Omental fat pad (tissue), 4 donors: Measurements from ENCODE around the gene SFTPD. TPM values are rescaled to one million over a fixed set of nuclear protein-coding genes. Genes with fewer than 3 reads are reported as not detected.

Experiments used
- ATAC-seq: fragments of 150-250 bp; one replicate; pipeline ENCODE4 v1.9.1; 2016; ENCODE audit warnings: mild to moderate bottlenecking, moderate library complexity; ENCODE audit not compliant: low FRiP score
- DNase-seq: peaks from one replicate; pipeline ENCODE4 v3.0.0-alpha.2; 2019; ENCODE audit warnings: low spot score
- CTCF ChIP-seq, 3 donors: fragments of 450-650 bp; IDR thresholded peaks; one replicate each; pipeline ENCODE4 v1.5.1; 2016 to 2017; ENCODE audit warnings: antibody characterized with exemption in 3 of 3, mild to moderate bottlenecking in 3 of 3, moderate library complexity in 2 of 3
- total RNA-seq, 4 donors: library from RNA; depleted of rRNA; stranded (reverse); fragments of >200 nt; gene quantifications; one replicate each; pipeline ENCODE4 v1.1.0, GENCODE V29; 2016

SFTPD gene
- total RNA-seq, 4 donors from 2014 or later: 0.65 to 0.96 TPM; not detected in 2

DNA sequence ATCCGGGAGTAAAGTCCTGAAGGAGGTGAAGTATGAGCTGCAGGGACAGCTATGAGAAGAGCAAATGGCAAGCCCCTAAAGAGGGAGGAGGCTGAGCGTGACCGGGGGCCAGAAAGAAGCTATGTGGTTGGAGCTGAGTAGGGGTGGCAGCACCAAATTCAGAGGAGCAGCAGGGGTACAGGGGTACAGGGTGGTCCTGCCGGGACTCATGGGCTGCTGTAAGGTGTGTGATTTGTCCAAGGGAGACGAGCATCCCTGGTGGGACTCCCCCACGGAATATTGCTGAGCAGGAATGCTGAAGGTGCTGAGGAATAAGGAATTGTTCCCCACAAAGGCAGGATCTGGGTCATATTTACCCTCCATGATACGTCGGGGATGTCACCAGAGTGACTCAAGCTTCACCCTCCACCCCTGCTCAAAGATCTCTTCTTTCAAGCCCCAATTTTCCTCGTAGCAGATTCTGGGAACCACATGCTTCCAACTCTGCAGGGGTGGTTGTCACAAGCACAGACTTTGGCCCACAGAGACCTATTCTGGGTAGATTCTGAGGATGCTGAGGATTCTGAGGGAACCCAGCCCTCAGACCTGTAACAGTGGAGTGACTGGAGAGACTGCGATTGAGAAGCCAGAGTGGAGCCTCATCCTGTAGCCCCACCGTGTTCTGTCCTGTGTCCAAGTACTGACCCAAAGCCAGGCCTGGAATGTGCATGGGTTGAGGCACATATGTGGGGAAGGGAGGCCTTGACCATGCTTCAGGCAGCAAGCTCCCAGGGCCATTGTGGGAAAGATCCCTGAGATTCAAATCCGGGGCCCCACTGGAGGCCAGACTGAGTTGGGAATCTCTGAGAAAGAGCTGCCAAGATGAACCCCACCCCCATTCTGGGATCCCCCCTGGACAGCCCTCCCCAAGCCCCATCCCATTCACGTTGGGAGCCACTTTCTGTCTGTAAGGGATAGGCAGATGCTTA lies 4.2 kb downstream of the SFTPD start:
- DNase-seq: no peak
- TF ChIP-seq CTCF (IDR thresholded peaks at IDR 0.05): no peak

DNA sequence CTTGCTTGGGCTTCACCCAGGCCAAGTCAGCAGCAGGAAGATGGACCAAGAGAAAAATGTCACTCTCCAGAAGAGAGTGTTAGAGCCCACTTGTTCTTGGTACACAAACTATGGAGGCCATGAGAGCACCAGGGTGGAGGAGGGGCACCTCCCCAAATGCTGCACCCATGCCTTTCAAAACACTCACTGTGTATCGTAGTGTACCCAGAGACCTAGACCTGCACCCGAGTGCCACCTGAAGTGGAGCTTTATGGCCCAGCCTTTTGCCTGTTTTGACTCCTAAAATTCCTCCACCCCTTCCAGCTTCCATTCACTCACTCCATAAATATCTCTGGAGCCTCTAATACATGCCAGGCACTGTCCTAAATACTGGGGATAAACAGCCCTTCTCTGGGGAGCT lies 5.0 kb downstream of the SFTPD start:
- ATAC-seq: no peak
- TF ChIP-seq CTCF (IDR thresholded peaks at IDR 0.05): no peak

More for the DNA sequence above, 4.2 kb downstream of the SFTPD start:
- no peak for ATAC-seq

GRCh38 chr10:79942261-79943185 lies 6.4 kb downstream of the SFTPD start:
- no peak for TF ChIP-seq CTCF (IDR thresholded peaks at IDR 0.05)
- DNase-seq: no peak
- no peak for ATAC-seq

More for the DNA sequence above, 5.0 kb downstream of the SFTPD start:
- DNase-seq: no peak

DNA sequence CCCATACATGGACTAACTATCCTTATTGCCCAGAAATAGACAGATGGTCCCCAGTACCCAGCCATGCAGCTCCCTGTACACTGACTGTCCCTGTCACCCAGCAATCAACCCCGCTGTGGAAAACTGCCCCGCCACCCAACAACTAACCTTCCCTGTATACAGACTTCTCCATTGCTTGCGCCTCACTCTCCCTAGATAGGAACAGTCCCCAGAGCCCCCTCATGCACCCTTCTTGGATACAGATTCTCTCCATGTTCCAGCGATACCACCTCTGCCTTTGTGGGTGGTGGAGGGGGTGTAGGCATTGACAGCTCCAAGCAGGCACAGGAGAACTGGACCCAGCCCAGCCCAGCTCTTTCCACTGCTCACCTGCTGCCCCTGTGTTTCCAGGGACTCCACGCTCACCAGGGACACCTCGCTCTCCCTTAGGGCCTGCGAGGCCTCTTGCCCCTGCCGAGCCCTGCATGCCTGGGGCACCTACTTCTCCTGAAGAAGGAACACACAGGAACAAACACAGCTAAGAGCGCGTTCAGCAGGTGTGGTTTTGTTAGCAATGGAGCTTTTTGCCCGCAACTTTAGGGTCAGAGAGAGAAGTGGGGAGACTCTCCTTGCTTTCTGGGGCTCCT lies 7.2 kb downstream of the SFTPD start:
- TF ChIP-seq CTCF (IDR thresholded peaks at IDR 0.05): no peak
- no peak for DNase-seq
- ATAC-seq: no peak

DNA sequence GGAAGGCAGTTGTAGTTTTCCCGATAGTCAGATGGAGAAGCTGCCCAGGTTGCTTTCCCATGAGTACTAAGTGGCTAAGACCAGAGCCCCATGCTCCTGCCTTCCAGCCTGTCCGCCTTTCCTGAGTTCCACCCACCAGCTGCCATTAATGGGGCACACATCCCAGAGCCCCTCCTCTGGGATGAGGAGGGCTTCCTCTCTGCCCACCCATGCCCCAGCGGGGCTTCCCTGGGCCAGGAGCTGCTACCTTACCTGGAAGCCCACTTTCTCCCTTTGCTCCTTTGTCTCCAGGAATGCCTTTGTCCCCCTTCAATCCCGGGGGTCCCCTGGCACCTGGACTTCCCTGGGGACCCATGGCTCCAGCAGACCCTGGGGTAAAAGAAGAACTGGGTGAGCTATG lies 7.8 kb downstream of the SFTPD start:
- no peak for DNase-seq
- TF ChIP-seq CTCF (IDR thresholded peaks at IDR 0.05): no peak
- no peak for ATAC-seq

DNA sequence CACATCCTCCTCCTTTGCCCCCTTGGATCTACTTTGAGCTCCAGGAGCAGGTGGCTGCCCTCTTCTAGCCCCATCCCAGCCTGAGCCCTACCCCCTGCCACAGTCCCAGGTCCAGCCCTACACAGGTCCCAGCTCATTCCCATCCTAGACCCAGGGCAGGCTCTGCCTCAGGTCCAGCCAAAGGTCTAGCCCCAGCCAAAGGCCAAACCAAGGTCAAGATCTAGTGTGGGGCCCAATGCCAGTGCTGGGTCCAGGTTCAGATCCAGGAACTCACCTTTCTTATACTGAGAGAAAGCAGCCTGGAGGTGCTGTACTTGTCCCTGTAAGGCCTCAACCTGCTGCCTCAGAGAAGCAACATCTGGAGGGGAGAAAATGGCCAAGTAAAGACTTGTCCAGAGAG lies 8.5 kb downstream of the SFTPD start:
- no peak for TF ChIP-seq CTCF (IDR thresholded peaks at IDR 0.05)
- no peak for ATAC-seq
- no peak for DNase-seq
